T-cell (primary cell): ENCODE data around the gene AFP. TPM values are rescaled to one million over a fixed set of nuclear protein-coding genes. Genes with fewer than 3 reads are reported as not detected.

Experiments
- ATAC-seq, 4 experiments: fragments of 200-7000 bp in 3 of 4; fragments of 150-1000 bp in 1 of 4; cut with Tn5 transposase; replicated peaks in 1 of 4; 1 replicate in 3 of 4; 2 replicates in 1 of 4; pipeline ENCODE4 v1.10.0; 2021; ENCODE audit warnings: moderate library complexity in 3 of 4, mild to moderate bottlenecking in 2 of 4, moderate number of reproducible peaks in 1 of 4
- CTCF ChIA-PET, 2 donors: fragments of 300-600 bp; sonication (Branson Sonifier 250); formaldehyde crosslinking; loops; one replicate each; lab custom pipeline; 2022; ENCODE audit warnings: antibody characterized with exemption in 2 of 2; lab: Charles Lee
- POLR2A ChIA-PET, 2 donors: fragments of 300-600 bp; sonication (Branson Sonifier 250); formaldehyde crosslinking; loops; one replicate each; lab custom pipeline; 2022; ENCODE audit warnings: antibody characterized with exemption in 2 of 2; lab: Charles Lee
- DNase-seq, 35 experiments: peaks; one replicate each; pipeline versions ENCODE4 v3.0.0 to v3.0.0-alpha.2; 2013 to 2023
- H3K27ac ChIP-seq: one replicate; pipeline ENCODE4 v1.5.1; 2013; ENCODE audit warnings: low read length
- H3K27me3 ChIP-seq, 2 experiments: replicated peaks in 1 of 2; 1 replicate in 1 of 2; 2 replicates in 1 of 2; pipeline versions ENCODE4 v1.6.1 to v1.7.0; 2013; ENCODE audit warnings: low read length in 1 of 2, mixed read lengths in 1 of 2; ENCODE audit not compliant: control insufficient read depth in 2 of 2, insufficient read depth in 2 of 2; ENCODE audit errors: extremely low read depth in 1 of 2
- H3K36me3 ChIP-seq, 2 donors: 1 replicate in 1 of 2; 2 replicates in 1 of 2; pipeline versions ENCODE4 v1.6.1 to v1.7.0; 2013; ENCODE audit warnings: low read length in 1 of 2; ENCODE audit not compliant: control insufficient read depth in 2 of 2, insufficient read depth in 1 of 2; ENCODE audit errors: extremely low read depth in 1 of 2
- H3K4me1 ChIP-seq, 2 experiments: 1 replicate in 1 of 2; 2 replicates in 1 of 2; pipeline versions ENCODE4 v1.6.1 to v1.7.0; 2013; ENCODE audit warnings: low read length in 2 of 2, mixed read lengths in 1 of 2; ENCODE audit not compliant: insufficient read depth in 2 of 2, control insufficient read depth in 1 of 2; ENCODE audit errors: extremely low read depth in 1 of 2
- H3K4me3 ChIP-seq, 2 donors: 1 replicate in 1 of 2; 2 replicates in 1 of 2; pipeline versions ENCODE4 v1.5.1 to v1.7.0; 2013; ENCODE audit warnings: mild to moderate bottlenecking in 2 of 2, low read length in 1 of 2, moderate library complexity in 1 of 2; ENCODE audit not compliant: control insufficient read depth in 1 of 2; ENCODE audit errors: extremely low read depth in 1 of 2
- H3K9me3 ChIP-seq: 2 replicates; pipeline ENCODE4 v1.7.0; 2013
- H3K27ac Mint-ChIP-seq, 2 donors: one replicate each; pipeline ENCODE4 v1.8.0; 2020 to 2021; ENCODE audit warnings: mild to moderate bottlenecking in 2 of 2, mixed read lengths in 2 of 2
- H3K27me3 Mint-ChIP-seq, 2 donors: one replicate each; pipeline ENCODE4 v1.8.0; 2021 to 2022; ENCODE audit warnings: mixed read lengths in 2 of 2
- H3K36me3 Mint-ChIP-seq: one replicate; pipeline ENCODE4 v1.8.0; 2021; ENCODE audit warnings: mixed read lengths
- H3K4me1 Mint-ChIP-seq, 3 donors: one replicate each; pipeline ENCODE4 v1.8.0; 2020 to 2022; ENCODE audit warnings: mixed read lengths in 3 of 3, mild to moderate bottlenecking in 1 of 3
- H3K4me3 Mint-ChIP-seq, 3 donors: one replicate each; pipeline ENCODE4 v1.8.0; 2020 to 2022; ENCODE audit warnings: mild to moderate bottlenecking in 3 of 3, mixed read lengths in 3 of 3, moderate library complexity in 3 of 3
- H3K9me3 Mint-ChIP-seq, 3 donors: one replicate each; pipeline ENCODE4 v1.8.0; 2020 to 2022; ENCODE audit warnings: mixed read lengths in 3 of 3
- WGBS: methylation state at CpG from one replicate; pipeline ENCODE4 v1.1.5; 2013; ENCODE audit warnings: missing lambda C conversion rate; ENCODE audit not compliant: insufficient coverage; 5-methylcytosine and 5-hydroxymethylcytosine counted together
- total RNA-seq, 35 experiments: library from RNA in 6 of 35; stranded (reverse) in 6 of 35; fragments of 120-200 nt in 1 of 35; gene quantifications; one replicate each; pipeline versions ENCODE4 v1.2.1 to v1.2.4 and lab custom pipeline; 2013 to 2026

The AFP gene
- total RNA-seq, 5 donors from 2014 or later (not counting 1 experiment from before 2014, with no cell fraction given), result 1.6 to 3.6 (median 2.5) TPM; not detected in 2

DNA sequence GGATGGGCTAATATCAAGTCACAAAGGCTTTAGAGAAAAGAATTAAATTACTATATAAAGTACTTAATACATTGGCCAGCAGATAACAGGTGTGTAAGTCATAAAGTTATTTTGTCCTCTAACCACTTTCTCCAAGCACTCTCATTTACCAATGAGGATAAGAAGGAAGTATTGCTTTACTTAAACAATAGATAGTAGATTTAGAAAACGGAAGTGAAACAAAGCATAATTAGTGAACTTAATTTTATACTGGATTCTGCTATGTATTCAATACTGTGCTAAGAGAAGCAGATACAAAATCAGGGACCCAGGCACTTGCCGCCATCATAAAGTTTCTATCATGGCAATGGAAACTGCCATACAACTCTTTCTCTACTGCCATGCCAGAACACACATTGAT is 69.5 kb downstream of the AFP start:
- H3K27ac Mint-ChIP-seq, result no peak overlapping the region
- ChIA-PET CTCF (no interaction called here), POLR2A (no interaction called here)
- Histone ChIP-seq H3K27ac (no peak overlapping the region), H3K9me3 (no peaks in the 10 kb centered on the region), H3K4me3 (no peak overlapping the region), H3K4me1 (no peaks in the 10 kb centered on the region), H3K36me3 (no peaks in the 10 kb centered on the region), H3K27me3 (no peaks in the 10 kb centered on the region)
- DNase-seq (no peak), ATAC-seq (no peak)
- H3K9me3 Mint-ChIP-seq, result no peaks in the 10 kb centered on the region
- no CpG with 5 or more reads among the region's 2 CpGs for WGBS
- H3K4me3 Mint-ChIP-seq, result no peak overlapping the region
- no peaks in the 10 kb centered on the region for H3K4me1 Mint-ChIP-seq
- H3K27me3 Mint-ChIP-seq, result peaks cover 0 to 3% of the 10 kb centered on the region in 2 donors
- no peaks in the 10 kb centered on the region for H3K36me3 Mint-ChIP-seq

Other genes with a start within 250 kb of the AFP start
- gene ANKRD17, start 177.4 kb upstream of the AFP start, total RNA-seq, result 10 to 100 TPM; 48.6 to 63.8 (median 51.8) TPM
- 10 to 100 TPM in 3 of 5 donors, not detected in 2; 30.4 to 58.6 (median 33.6) TPM for gene ALB, start 31.9 kb upstream of the AFP start, total RNA-seq
- gene AFM, start 45.5 kb downstream of the AFP start, total RNA-seq, result under 1 TPM in 1 of 5 donors, not detected in 4; 0.18 TPM
- 1 to 10 TPM in 1 of 5 donors, under 1 TPM in 4; 0.25 to 1.1 (median 0.47) TPM for gene RASSF6, start 184.2 kb downstream of the AFP start, total RNA-seq